Nephron (organoid): Measurements from ENCODE around the gene FAM151A.

Experiments used
- H3K27ac Mint-ChIP-seq, 3 experiments: 2 replicates each; pipeline ENCODE4 v1.8.0; 2020; ENCODE audit warnings: mixed read lengths in 3 of 3, mild to moderate bottlenecking in 2 of 3, moderate library complexity in 1 of 3
- H3K27me3 Mint-ChIP-seq: 2 replicates; pipeline ENCODE4 v1.8.0; 2021; ENCODE audit warnings: low read depth, mild to moderate bottlenecking, moderate library complexity, mixed read lengths
- H3K36me3 Mint-ChIP-seq: 2 replicates; pipeline ENCODE4 v1.8.0; 2020; ENCODE audit warnings: low read depth, mixed read lengths
- H3K4me1 Mint-ChIP-seq: 2 replicates; pipeline ENCODE4 v1.8.0; 2020; ENCODE audit warnings: mixed read lengths
- H3K4me3 Mint-ChIP-seq, 3 experiments: 2 replicates each; pipeline ENCODE4 v1.8.0; 2020; ENCODE audit warnings: mild to moderate bottlenecking in 3 of 3, mixed read lengths in 3 of 3, moderate library complexity in 2 of 3
- H3K9me3 Mint-ChIP-seq: 2 replicates; pipeline ENCODE4 v1.8.0; 2020; ENCODE audit warnings: mixed read lengths
- TF ChIP-seq, protein P1 (sequence below), 3 experiments: fragments of 200-600 bp; sonication (generic); IDR thresholded peaks; one replicate each; pipeline ENCODE4 v1.5.0; 2021; ENCODE audit warnings: antibody characterized with exemption in 3 of 3; ENCODE audit not compliant: unreplicated experiment in 3 of 3

Gene FAM151A

GRCh38 chr1:54651608-54652007 is 28.3 kb upstream of the FAM151A start:
- TF ChIP-seq, protein P1, sequence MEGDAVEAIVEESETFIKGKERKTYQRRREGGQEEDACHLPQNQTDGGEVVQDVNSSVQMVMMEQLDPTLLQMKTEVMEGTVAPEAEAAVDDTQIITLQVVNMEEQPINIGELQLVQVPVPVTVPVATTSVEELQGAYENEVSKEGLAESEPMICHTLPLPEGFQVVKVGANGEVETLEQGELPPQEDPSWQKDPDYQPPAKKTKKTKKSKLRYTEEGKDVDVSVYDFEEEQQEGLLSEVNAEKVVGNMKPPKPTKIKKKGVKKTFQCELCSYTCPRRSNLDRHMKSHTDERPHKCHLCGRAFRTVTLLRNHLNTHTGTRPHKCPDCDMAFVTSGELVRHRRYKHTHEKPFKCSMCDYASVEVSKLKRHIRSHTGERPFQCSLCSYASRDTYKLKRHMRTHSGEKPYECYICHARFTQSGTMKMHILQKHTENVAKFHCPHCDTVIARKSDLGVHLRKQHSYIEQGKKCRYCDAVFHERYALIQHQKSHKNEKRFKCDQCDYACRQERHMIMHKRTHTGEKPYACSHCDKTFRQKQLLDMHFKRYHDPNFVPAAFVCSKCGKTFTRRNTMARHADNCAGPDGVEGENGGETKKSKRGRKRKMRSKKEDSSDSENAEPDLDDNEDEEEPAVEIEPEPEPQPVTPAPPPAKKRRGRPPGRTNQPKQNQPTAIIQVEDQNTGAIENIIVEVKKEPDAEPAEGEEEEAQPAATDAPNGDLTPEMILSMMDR (IDR thresholded peaks at IDR 0.05; ENCODE audit: unreplicated experiment in 3 of 3), result no peak
- Mint-ChIP-seq H3K27ac (peak overlapping the region in 2 of 3 experiments; percentile 17 to 47), H3K36me3 (peaks cover 3% of the 10 kb centered on the region), H3K4me3 (no peak overlapping the region), H3K27me3 (no peaks in the 10 kb centered on the region), H3K4me1 (peaks cover 20% of the 10 kb centered on the region), H3K9me3 (peaks cover 4% of the 10 kb centered on the region)

GRCh38 chr1:54650417-54650816 is 27.1 kb upstream of the FAM151A start:
- H3K9me3 Mint-ChIP-seq, result peaks cover 13% of the 10 kb centered on the region
- H3K4me3 Mint-ChIP-seq, result no peak overlapping the region
- TF ChIP-seq, protein P1 (IDR thresholded peaks at IDR 0.05; ENCODE audit: unreplicated experiment in 3 of 3), result no peak
- peaks cover 7% of the 10 kb centered on the region for H3K36me3 Mint-ChIP-seq
- no peaks in the 10 kb centered on the region for H3K27me3 Mint-ChIP-seq
- peaks cover 27% of the 10 kb centered on the region for H3K4me1 Mint-ChIP-seq
- H3K27ac Mint-ChIP-seq, result peak overlapping the region in 1 of 3 experiments; percentile 93

DNA sequence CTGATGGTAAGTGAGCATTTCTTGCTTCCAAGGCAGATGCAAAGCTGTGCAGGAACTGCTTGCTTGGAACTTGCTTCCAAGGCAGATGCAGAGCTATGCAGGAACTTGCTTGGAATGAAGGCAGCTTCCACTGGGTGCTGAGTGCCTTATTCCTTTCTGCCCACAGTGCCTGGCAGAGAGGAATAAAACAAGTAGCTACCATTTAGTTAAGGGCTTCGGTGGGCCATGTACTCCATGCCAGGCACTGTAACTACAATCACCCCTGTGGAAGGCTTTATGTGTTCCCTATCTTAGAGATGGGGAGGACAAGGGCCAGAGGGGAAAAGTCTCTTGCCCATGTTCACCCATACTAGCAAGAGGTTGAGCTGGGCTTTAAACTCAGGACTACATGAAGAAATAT is 26.6 kb upstream of the FAM151A start:
- H3K27ac Mint-ChIP-seq, result peak overlapping the region in 2 of 3 experiments; percentile 21 to 93
- peaks cover 13% of the 10 kb centered on the region for H3K9me3 Mint-ChIP-seq
- H3K4me1 Mint-ChIP-seq, result peaks cover 27% of the 10 kb centered on the region
- TF ChIP-seq, protein P1 (IDR thresholded peaks at IDR 0.05; ENCODE audit: unreplicated experiment in 3 of 3), result no peak
- peaks cover 7% of the 10 kb centered on the region for H3K36me3 Mint-ChIP-seq
- no peaks in the 10 kb centered on the region for H3K27me3 Mint-ChIP-seq
- H3K4me3 Mint-ChIP-seq, result no peak overlapping the region

DNA sequence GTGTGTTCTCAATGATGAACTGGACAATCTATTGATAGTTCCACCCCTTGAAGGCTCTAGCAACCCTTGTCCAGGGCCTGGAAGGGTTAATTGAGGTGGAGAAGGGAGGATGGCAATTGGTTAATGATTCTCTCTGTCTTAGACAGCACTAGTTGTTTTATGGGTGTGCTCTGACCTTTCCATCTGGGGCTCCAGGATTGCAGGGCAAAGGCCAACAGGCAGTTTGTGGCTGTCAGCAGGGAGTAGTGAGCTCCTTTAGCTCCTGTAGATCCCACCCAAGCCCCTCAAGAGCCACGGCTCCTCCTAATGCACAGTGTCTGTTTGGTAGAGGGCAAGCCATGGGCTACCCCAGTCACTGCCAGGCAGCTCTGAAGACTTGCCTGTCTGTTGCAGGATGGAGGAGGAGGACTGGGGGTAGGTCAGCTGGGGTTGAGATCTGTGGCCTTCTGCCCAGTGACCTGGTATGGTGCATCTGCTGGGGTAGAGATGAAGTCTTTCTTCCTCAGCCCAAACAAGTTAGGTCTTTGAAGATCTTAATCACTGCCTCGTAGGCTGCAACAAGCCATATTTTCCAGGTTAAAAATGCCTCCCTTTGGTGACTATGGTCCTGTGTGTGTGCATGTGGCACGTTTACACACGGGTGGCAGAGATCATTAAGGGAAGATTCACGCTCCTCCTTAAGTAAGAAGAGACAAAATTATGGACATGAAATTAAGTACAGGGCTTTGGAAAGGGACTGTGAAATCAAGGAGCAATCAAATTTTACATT is 26.0 kb upstream of the FAM151A start:
- Mint-ChIP-seq H3K4me3 (no peak overlapping the region), H3K9me3 (peaks cover 13% of the 10 kb centered on the region), H3K27ac (peak overlapping the region; percentile 10 to 93 (median 21)), H3K4me1 (peaks cover 27% of the 10 kb centered on the region), H3K27me3 (no peaks in the 10 kb centered on the region), H3K36me3 (peaks cover 7% of the 10 kb centered on the region)
- TF ChIP-seq, protein P1 (IDR thresholded peaks at IDR 0.05; ENCODE audit: unreplicated experiment in 3 of 3), result no peak

GRCh38 chr1:54645806-54646676 is 22.7 kb upstream of the FAM151A start:
- TF ChIP-seq, protein P1 (IDR thresholded peaks at IDR 0.05; ENCODE audit: unreplicated experiment in 3 of 3), result no peak
- peaks cover 25% of the 10 kb centered on the region for H3K9me3 Mint-ChIP-seq
- H3K27me3 Mint-ChIP-seq, result no peaks in the 10 kb centered on the region
- peaks cover 27% of the 10 kb centered on the region for H3K4me1 Mint-ChIP-seq
- H3K4me3 Mint-ChIP-seq, result no peak overlapping the region
- H3K36me3 Mint-ChIP-seq, result peaks cover 15% of the 10 kb centered on the region
- H3K27ac Mint-ChIP-seq, result peak overlapping the region in 2 of 3 experiments; percentile 49 to 75
